Adrenal gland (tissue), 12 donors: ENCODE measurements around the gene CFAP97D1. TPM values are rescaled to one million over a fixed set of nuclear protein-coding genes. Genes with fewer than 3 reads are reported as not detected.
A peak's percentile ranks its signal among the peaks of the same experiment; 100 is the strongest.

ENCODE experiments used
- DNase-seq, 7 donors: peaks; one replicate each; pipeline ENCODE4 v3.0.0-alpha.2; 2019 to 2020
- H3K27ac ChIP-seq, 5 donors: fragments of 200-600 bp; sonication (generic) in 4 of 5; 1 replicate in 3 of 5; 2 replicates in 2 of 5; pipeline versions ENCODE4 v1.5.1 to v1.8.0; 2016 to 2020; ENCODE audit warnings: mild to moderate bottlenecking in 1 of 5
- H3K27me3 ChIP-seq: fragments of 200-600 bp; 2 replicates; pipeline ENCODE4 v1.8.0; 2021
- H3K36me3 ChIP-seq, 2 donors: fragments of 200-600 bp; replicated peaks in 1 of 2; 1 replicate in 1 of 2; 2 replicates in 1 of 2; pipeline versions ENCODE4 v1.5.1 to v1.8.0; 2018 to 2022
- H3K4me1 ChIP-seq, 2 donors: fragments of 200-600 bp; replicated peaks in 1 of 2; 1 replicate in 1 of 2; 2 replicates in 1 of 2; pipeline versions ENCODE4 v1.5.1 to v1.8.0; 2018 to 2021
- H3K4me3 ChIP-seq, 4 donors: fragments of 200-600 bp; sonication (generic) in 3 of 4; one replicate each; pipeline ENCODE4 v1.5.1; 2016 to 2018
- H3K9me3 ChIP-seq, 3 donors: fragments of 200-600 bp; sonication (generic) in 1 of 3; replicated peaks in 1 of 3; 1 replicate in 2 of 3; 2 replicates in 1 of 3; pipeline versions ENCODE4 v1.5.1 to v1.8.0; 2016 to 2021
- POLR2A ChIP-seq, 2 donors: fragments of 450-650 bp; IDR thresholded peaks; one replicate each; pipeline ENCODE4 v1.6.1; 2017; ENCODE audit warnings: antibody characterized with exemption in 2 of 2, mild to moderate bottlenecking in 2 of 2, moderate library complexity in 1 of 2
- WGBS, 4 donors: extraction: QIAGEN DNeasy Blood & Tissue Kit in 2 of 4; methylation state at CpG; one replicate each; pipeline versions ENCODE4 v1.1.5 to v1.1.7; 2013 to 2017; 5-methylcytosine and 5-hydroxymethylcytosine counted together
- intact Hi-C, 2 donors: fragments of 100-400 bp; cut with DNase I; formaldehyde crosslinking; loops; one replicate each; pipeline versions ENCODE4 v1.14.1 to v1.15.0; 2022 to 2023
- polyA plus RNA-seq, 3 donors: library from polyadenylated mRNA; stranded (reverse); fragments of 200-250 nt in 2 of 3; fragments of 350-450 nt in 1 of 3; fragmentation: Illumina TruSeq in 1 of 3; extraction: RNeasy Lipid Tissue Mini Kit (QIAGEN cat#74804) in 1 of 3; gene quantifications; one replicate each; pipeline ENCODE4 v1.2.3, GENCODE V29; 2013 to 2014
- total RNA-seq, 9 donors: library from RNA; depleted of rRNA in 4 of 9; stranded (reverse); fragments of >200 nt in 4 of 9; fragments of 120-200 nt in 1 of 9; fragmentation: NEBNext Ultra II Directional in 1 of 9; extraction: Animal tissue kit (Norgen Biotek cat#: 25700) in 1 of 9; gene quantifications; one replicate each; pipeline versions ENCODE4 v1.1.0 to v1.2.4, GENCODE V29; 2013 to 2023
- TF ChIP-seq, protein P1 (sequence below), 6 experiments: fragments of 450-650 bp in 4 of 6; fragments of 200-600 bp in 2 of 6; sonication (generic) in 1 of 6; IDR thresholded peaks; 1 replicate in 5 of 6; 2 replicates in 1 of 6; pipeline versions ENCODE4 v1.5.1 to v1.8.0; 2016 to 2021; ENCODE audit warnings: antibody characterized with exemption in 6 of 6, mild to moderate bottlenecking in 2 of 6, moderate library complexity in 1 of 6
- donor health status: healthy with polysubstance abuse.
- donor health status: Bipolar disorder and iron deficiency.
- donor health status: DM: yes; HTN: yes; CAD: no.
- donor health status: DM: no; HTN: no; CAD: no.
- donor health status: DM: no; HTN: no; CAD: no.
- donor health status: DM: yes; HTN: yes; CAD: no.

Gene CFAP97D1
- total and polyA plus RNA-seq, 12 donors, result under 0.01 to 0.28 TPM; not detected in 10

DNA sequence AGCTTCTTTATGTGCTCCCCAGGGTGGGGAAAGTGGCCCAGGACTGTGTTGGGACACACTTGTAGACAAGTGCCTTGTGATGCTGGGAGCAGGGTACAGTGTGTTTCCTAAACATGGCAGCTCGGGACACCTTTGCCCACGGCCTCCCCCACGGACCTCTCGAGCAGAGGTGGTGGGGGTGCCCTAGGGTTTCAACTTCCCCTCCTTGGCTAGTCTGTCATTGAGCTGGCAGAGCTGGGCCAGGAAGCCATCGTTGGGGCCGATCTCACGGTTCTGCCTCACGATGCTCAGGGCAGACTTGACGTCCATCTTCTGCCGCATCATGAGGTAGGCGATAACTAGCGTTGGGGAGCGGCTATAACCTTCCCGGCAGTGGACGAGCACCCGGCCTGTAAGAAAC is 10.8 kb upstream of the CFAP97D1 start:
- intact Hi-C loops, result loop anchor here in 1 of 2 donors (10.0 kb wide), 1 partner anchor 75 kb away; the partner anchor contains the start of gene CD300LG
- WGBS, 4 donors, result 82 to 98% (median 86%) methylated on average over 7 to 16 of the region's 16 CpGs
- no peak for TF ChIP-seq POLR2A (IDR thresholded peaks at IDR 0.05)
- TF ChIP-seq, protein P1, sequence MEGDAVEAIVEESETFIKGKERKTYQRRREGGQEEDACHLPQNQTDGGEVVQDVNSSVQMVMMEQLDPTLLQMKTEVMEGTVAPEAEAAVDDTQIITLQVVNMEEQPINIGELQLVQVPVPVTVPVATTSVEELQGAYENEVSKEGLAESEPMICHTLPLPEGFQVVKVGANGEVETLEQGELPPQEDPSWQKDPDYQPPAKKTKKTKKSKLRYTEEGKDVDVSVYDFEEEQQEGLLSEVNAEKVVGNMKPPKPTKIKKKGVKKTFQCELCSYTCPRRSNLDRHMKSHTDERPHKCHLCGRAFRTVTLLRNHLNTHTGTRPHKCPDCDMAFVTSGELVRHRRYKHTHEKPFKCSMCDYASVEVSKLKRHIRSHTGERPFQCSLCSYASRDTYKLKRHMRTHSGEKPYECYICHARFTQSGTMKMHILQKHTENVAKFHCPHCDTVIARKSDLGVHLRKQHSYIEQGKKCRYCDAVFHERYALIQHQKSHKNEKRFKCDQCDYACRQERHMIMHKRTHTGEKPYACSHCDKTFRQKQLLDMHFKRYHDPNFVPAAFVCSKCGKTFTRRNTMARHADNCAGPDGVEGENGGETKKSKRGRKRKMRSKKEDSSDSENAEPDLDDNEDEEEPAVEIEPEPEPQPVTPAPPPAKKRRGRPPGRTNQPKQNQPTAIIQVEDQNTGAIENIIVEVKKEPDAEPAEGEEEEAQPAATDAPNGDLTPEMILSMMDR (IDR thresholded peaks at IDR 0.05), result no peak
- Histone ChIP-seq H3K9me3 (no peaks in the 10 kb centered on the region), H3K36me3 (peaks cover 0 to 65% of the 10 kb centered on the region in 2 donors), H3K4me1 (peaks cover 0 to 18% of the 10 kb centered on the region in 2 donors), H3K27me3 (no peaks in the 10 kb centered on the region), H3K27ac (peak overlapping the region in 1 of 5 donors; percentile 41), H3K4me3 (no peak overlapping the region)
- DNase-seq, result no peak

DNA sequence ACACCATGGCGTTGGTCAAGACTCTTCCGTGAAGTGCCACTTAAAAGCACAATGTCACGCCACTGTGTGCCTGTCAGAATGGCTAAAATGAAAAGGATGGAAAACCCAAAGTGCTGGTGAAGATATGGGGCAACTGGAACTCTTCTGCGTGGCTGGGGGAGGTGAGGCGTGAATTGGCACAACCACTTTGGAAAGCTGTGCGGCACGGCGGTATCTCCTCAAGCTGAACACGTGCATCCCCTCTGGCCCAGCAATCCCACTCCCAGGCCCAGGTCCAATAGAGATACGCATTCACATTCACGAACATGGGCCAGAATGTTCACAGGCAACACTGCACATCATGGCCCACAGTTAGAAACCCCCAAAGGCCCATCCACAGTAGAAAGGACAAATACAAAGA is 10.4 kb upstream of the CFAP97D1 start:
- Histone ChIP-seq H3K27me3 (no peaks in the 10 kb centered on the region), H3K36me3 (peaks cover 0 to 70% of the 10 kb centered on the region in 2 donors), H3K4me1 (peaks cover 0 to 18% of the 10 kb centered on the region in 2 donors), H3K9me3 (no peaks in the 10 kb centered on the region), H3K27ac (no peak overlapping the region), H3K4me3 (no peak overlapping the region)
- DNase-seq, result no peak
- 93 to 97% (median 96%) methylated on average over 9 to 11 of the region's 11 CpGs for WGBS, 4 donors
- TF ChIP-seq, protein P1 (IDR thresholded peaks at IDR 0.05), result no peak
- TF ChIP-seq POLR2A (IDR thresholded peaks at IDR 0.05), result no peak
- intact Hi-C loops, result loop anchor here in 1 of 2 donors (10.0 kb wide), 1 partner anchor 75 kb away; the partner anchor contains the start of gene CD300LG

DNA sequence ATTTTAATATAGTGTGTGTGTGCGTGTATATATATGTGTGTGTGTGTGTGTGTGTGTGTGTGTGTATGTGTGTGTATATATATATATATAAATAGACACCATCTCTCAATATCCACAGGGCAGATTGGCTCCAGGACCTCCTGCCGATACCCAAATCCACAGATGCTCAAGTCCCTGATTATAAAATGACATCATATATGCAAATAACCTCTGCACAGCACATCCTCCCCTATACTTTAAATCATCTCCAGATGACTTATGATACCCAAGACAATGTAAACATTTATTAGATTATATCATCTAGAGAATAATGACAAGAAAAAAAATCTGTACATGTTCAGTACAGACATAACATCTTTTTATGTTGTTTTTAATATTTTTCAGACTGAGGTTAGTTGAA is 9.3 kb upstream of the CFAP97D1 start:
- no peak overlapping the region for H3K27ac ChIP-seq
- no peak overlapping the region for H3K4me3 ChIP-seq
- WGBS, 4 donors, result 83 to 96% (median 89%) methylated on average over 2 of the region's 2 CpGs
- no peaks in the 10 kb centered on the region for H3K27me3 ChIP-seq
- no peaks in the 10 kb centered on the region for H3K9me3 ChIP-seq
- peaks cover 0 to 74% of the 10 kb centered on the region in 2 donors for H3K36me3 ChIP-seq
- DNase-seq, result no peak
- TF ChIP-seq POLR2A (IDR thresholded peaks at IDR 0.05), result no peak
- TF ChIP-seq, protein P1 (IDR thresholded peaks at IDR 0.05), result no peak
- intact Hi-C loops, result no loop called here
- H3K4me1 ChIP-seq, result peaks cover 0 to 18% of the 10 kb centered on the region in 2 donors

DNA sequence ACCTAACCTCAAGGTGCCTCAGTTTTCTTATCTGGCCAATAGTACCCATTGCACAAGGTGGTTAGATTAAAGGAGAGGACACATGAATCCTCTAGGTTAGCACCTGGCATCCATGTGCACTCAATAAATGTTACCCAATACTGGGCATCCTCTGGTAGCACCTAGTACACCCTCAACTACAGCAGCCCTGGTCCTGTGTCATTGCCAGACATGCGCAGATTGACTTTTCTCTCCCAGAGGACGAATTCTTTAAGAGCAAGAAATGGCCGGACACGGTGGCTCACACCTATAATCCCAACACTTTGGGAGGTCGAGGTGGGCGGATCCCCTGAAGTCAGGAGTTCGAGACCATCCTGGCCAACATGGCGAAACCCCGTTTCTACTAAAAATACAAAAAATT is 8.8 kb upstream of the CFAP97D1 start:
- Histone ChIP-seq H3K27ac (no peak overlapping the region), H3K27me3 (no peaks in the 10 kb centered on the region), H3K4me1 (peaks cover 0 to 23% of the 10 kb centered on the region in 2 donors), H3K4me3 (no peak overlapping the region), H3K9me3 (no peaks in the 10 kb centered on the region), H3K36me3 (peaks cover 0 to 74% of the 10 kb centered on the region in 2 donors)
- WGBS, 4 donors, result 87 to 94% (median 91%) methylated on average over 9 of the region's 9 CpGs
- TF ChIP-seq, protein P1 (IDR thresholded peaks at IDR 0.05), result no peak
- TF ChIP-seq POLR2A (IDR thresholded peaks at IDR 0.05), result no peak
- intact Hi-C loops, result no loop called here
- no peak for DNase-seq
